Activated naive CD4-positive, alpha-beta T cell treated with anti-CD3 and anti-CD28 coated beads for 36 hours (primary cell): Measurements from ENCODE around the gene CHSY3. TPM values are rescaled to one million over a fixed set of nuclear protein-coding genes. Genes with fewer than 3 reads are reported as not detected.
"Not testable (repeated sequence)": the region's sequence is repeated elsewhere in the genome, so short reads cannot be mapped to it uniquely, and the experiment has no call there.

Experiments used
- CTCF ChIA-PET: fragments of 350-600 bp; sonication (Branson Sonifier 250); formaldehyde crosslinking; loops from one replicate; lab custom pipeline; 2021; ENCODE audit warnings: antibody characterized with exemption; lab: Charles Lee
- DNase-seq: peaks from one replicate; pipeline ENCODE4 v3.0.0-alpha.2; 2020
- H3K27ac Mint-ChIP-seq: one replicate; pipeline ENCODE4 v1.8.0; 2021; ENCODE audit warnings: mild to moderate bottlenecking, mixed read lengths
- H3K27me3 Mint-ChIP-seq: one replicate; pipeline ENCODE4 v1.8.0; 2021; ENCODE audit warnings: low read depth, mixed read lengths
- H3K36me3 Mint-ChIP-seq: one replicate; pipeline ENCODE4 v1.8.0; 2021; ENCODE audit warnings: low read depth, mixed read lengths
- H3K4me1 Mint-ChIP-seq: one replicate; pipeline ENCODE4 v1.8.0; 2021; ENCODE audit warnings: low read depth, mixed read lengths
- H3K4me3 Mint-ChIP-seq: one replicate; pipeline ENCODE4 v1.8.0; 2021; ENCODE audit warnings: mild to moderate bottlenecking, moderate library complexity, mixed read lengths
- H3K9me3 Mint-ChIP-seq: one replicate; pipeline ENCODE4 v1.8.0; 2021; ENCODE audit warnings: mixed read lengths
- intact Hi-C: fragments of 100-400 bp; cut with micrococcal nuclease; formaldehyde crosslinking; loops from one replicate; pipeline ENCODE4 v1.15.1; 2023
- total RNA-seq, 2 experiments: library from RNA; stranded (reverse); gene quantifications; one replicate each; pipeline ENCODE4 v1.2.3, GENCODE V29; 2021

The CHSY3 gene
- total RNA-seq, 2 experiments from 2014 or later = not detected

- CTCF ChIA-PET = no interaction called here
- no peak for DNase-seq
- no peaks in the 10 kb centered on the region for H3K4me1 Mint-ChIP-seq
- H3K27ac Mint-ChIP-seq = no peak overlapping the region
- H3K27me3 Mint-ChIP-seq = peaks cover 11% of the 10 kb centered on the region
- intact Hi-C loops = no loop called here
- H3K36me3 Mint-ChIP-seq = no peaks in the 10 kb centered on the region
- no peaks in the 10 kb centered on the region for H3K9me3 Mint-ChIP-seq
- no peak overlapping the region for H3K4me3 Mint-ChIP-seq
Measured at GRCh38 chr5:130216286-130216685, 312.0 kb downstream of the CHSY3 start.

- peaks cover 12% of the 10 kb centered on the region for H3K27me3 Mint-ChIP-seq
- intact Hi-C loops = no loop called here
- DNase-seq = no peak
- no peak overlapping the region for H3K4me3 Mint-ChIP-seq
- H3K9me3 Mint-ChIP-seq = peaks cover 6% of the 10 kb centered on the region
- no peak overlapping the region for H3K27ac Mint-ChIP-seq
- CTCF ChIA-PET = no interaction called here
- H3K36me3 Mint-ChIP-seq = no peaks in the 10 kb centered on the region
- no peaks in the 10 kb centered on the region for H3K4me1 Mint-ChIP-seq
Measured at GRCh38 chr5:130222573-130222972, 318.3 kb downstream of the CHSY3 start.

- not testable (repeated sequence) for H3K4me3 Mint-ChIP-seq
Measured at GRCh38 chr5:130226556-130226955, 322.3 kb downstream of the CHSY3 start.

GRCh38 chr5:130227699-130228098 is 323.4 kb downstream of the CHSY3 start:
- CTCF ChIA-PET = no interaction called here
- Mint-ChIP-seq H3K4me1 (no peaks in the 10 kb centered on the region), H3K27me3 (peaks cover 9% of the 10 kb centered on the region), H3K36me3 (no peaks in the 10 kb centered on the region), H3K9me3 (peaks cover 6% of the 10 kb centered on the region), H3K27ac (no peak overlapping the region), H3K4me3 (no peak overlapping the region)
- no peak for DNase-seq
- intact Hi-C loops = no loop called here

More at GRCh38 chr5:130226556-130226955, 322.3 kb downstream of the CHSY3 start:
- intact Hi-C loops, H3K27ac Mint-ChIP-seq, H3K9me3 Mint-ChIP-seq, CTCF ChIA-PET, H3K36me3 Mint-ChIP-seq, H3K4me1 Mint-ChIP-seq, DNase-seq: not testable (repeated sequence)
- peaks cover 10% of the 10 kb centered on the region for H3K27me3 Mint-ChIP-seq

GRCh38 chr5:130231786-130232185 is 327.5 kb downstream of the CHSY3 start:
- H3K36me3 Mint-ChIP-seq = no peaks in the 10 kb centered on the region
- peaks cover under 1% of the 10 kb centered on the region for H3K9me3 Mint-ChIP-seq
- no peak for DNase-seq
- no peak overlapping the region for H3K4me3 Mint-ChIP-seq
- intact Hi-C loops = no loop called here
- CTCF ChIA-PET = no interaction called here
- no peak overlapping the region for H3K27ac Mint-ChIP-seq
- H3K27me3 Mint-ChIP-seq = peaks cover 3% of the 10 kb centered on the region
- H3K4me1 Mint-ChIP-seq = no peaks in the 10 kb centered on the region

- CTCF ChIA-PET = no interaction called here
- DNase-seq = no peak
- Mint-ChIP-seq H3K27me3 (no peaks in the 10 kb centered on the region), H3K4me1 (no peaks in the 10 kb centered on the region), H3K36me3 (no peaks in the 10 kb centered on the region), H3K27ac (no peak overlapping the region), H3K9me3 (no peaks in the 10 kb centered on the region), H3K4me3 (no peak overlapping the region)
- intact Hi-C loops = no loop called here
Measured at GRCh38 chr5:130234816-130235215, 330.6 kb downstream of the CHSY3 start.

Other genes with a start within 250 kb of the CHSY3 start
- not detected for gene MINAR2, start 156.4 kb upstream of the CHSY3 start, total RNA-seq